GM23338 (cell line): ENCODE data around the gene SCAF4. TPM values are rescaled to one million over a fixed set of nuclear protein-coding genes. Genes with fewer than 3 reads are reported as not detected.
A peak's percentile ranks its signal among the peaks of the same experiment; 100 is the strongest.

Experiments used
- ATAC-seq: fragments of 200-7000 bp; cut with Tn5 transposase; 3 replicates; pipeline ENCODE4 v1.9.1; 2020
- DNase-seq: peaks from one replicate; pipeline ENCODE4 v3.0.0-alpha.2; 2015; ENCODE audit warnings: low spot score
- H2AFZ ChIP-seq: fragments of 200-600 bp; sonication (generic); 2 replicates; pipeline ENCODE4 v1.8.0; 2016; ENCODE audit warnings: antibody characterized with exemption, mild to moderate bottlenecking, moderate library complexity
- H3F3A ChIP-seq: fragments of 200-600 bp; sonication (generic); replicated peaks from 2 replicates; pipeline ENCODE4 v1.8.0; 2017; ENCODE audit warnings: antibody characterized with exemption, mixed run types, low read depth
- H3K27ac ChIP-seq: fragments of 200-600 bp; sonication (generic); 2 replicates; pipeline ENCODE4 v1.6.1; 2016; ENCODE audit warnings: low read depth
- H3K27me3 ChIP-seq: fragments of 200-600 bp; sonication (generic); 2 replicates; pipeline ENCODE4 v1.8.0; 2016; ENCODE audit warnings: mild to moderate bottlenecking, mixed run types, moderate library complexity; ENCODE audit not compliant: insufficient read depth
- H3K36me3 ChIP-seq: fragments of 200-600 bp; sonication (generic); 2 replicates; pipeline ENCODE4 v1.8.0; 2016; ENCODE audit warnings: mild to moderate bottlenecking; ENCODE audit not compliant: insufficient read depth
- H3K4me1 ChIP-seq: fragments of 200-600 bp; sonication (generic); 2 replicates; pipeline ENCODE4 v1.8.0; 2016; ENCODE audit warnings: mild to moderate bottlenecking, moderate library complexity; ENCODE audit not compliant: insufficient read depth
- H3K4me2 ChIP-seq: fragments of 200-600 bp; sonication (generic); 2 replicates; pipeline ENCODE4 v1.7.1; 2017; ENCODE audit warnings: mixed run types
- H3K4me3 ChIP-seq: fragments of 200-600 bp; sonication (generic); 2 replicates; pipeline ENCODE4 v1.6.1; 2016; ENCODE audit warnings: mixed run types
- H3K79me2 ChIP-seq: fragments of 200-600 bp; sonication (generic); replicated peaks from 2 replicates; pipeline ENCODE4 v1.8.0; 2017; ENCODE audit warnings: mild to moderate bottlenecking; ENCODE audit not compliant: insufficient read depth
- H3K9me2 ChIP-seq: fragments of 200-600 bp; sonication (generic); 2 replicates; pipeline ENCODE4 v1.8.0; 2017; ENCODE audit not compliant: insufficient read depth
- H4K20me1 ChIP-seq: fragments of 200-600 bp; sonication (generic); replicated peaks from 2 replicates; pipeline ENCODE4 v1.8.0; 2017; ENCODE audit warnings: mild to moderate bottlenecking; ENCODE audit not compliant: insufficient read depth
- H3K27ac Mint-ChIP-seq: 2 replicates; pipeline ENCODE4 v1.8.0; 2020; ENCODE audit warnings: inconsistent platforms, mild to moderate bottlenecking, moderate library complexity, mixed read lengths
- H3K27me3 Mint-ChIP-seq: 3 replicates; pipeline ENCODE4 v1.8.0; 2022; ENCODE audit warnings: low read depth, mild to moderate bottlenecking, moderate library complexity, mixed read lengths, inconsistent platforms; ENCODE audit not compliant: insufficient read depth, poor library complexity
- H3K36me3 Mint-ChIP-seq: 3 replicates; pipeline ENCODE4 v1.8.0; 2021; ENCODE audit warnings: low read depth, mild to moderate bottlenecking, inconsistent platforms, moderate library complexity, mixed read lengths
- H3K4me1 Mint-ChIP-seq: 3 replicates; pipeline ENCODE4 v1.8.0; 2020; ENCODE audit warnings: mild to moderate bottlenecking, inconsistent platforms, mixed read lengths
- H3K4me3 Mint-ChIP-seq: 3 replicates; pipeline ENCODE4 v1.8.0; 2021; ENCODE audit warnings: moderate library complexity, mild to moderate bottlenecking, inconsistent platforms, mixed read lengths
- H3K9me3 Mint-ChIP-seq: 3 replicates; pipeline ENCODE4 v1.8.0; 2020; ENCODE audit warnings: moderate library complexity, mild to moderate bottlenecking, inconsistent platforms, mixed read lengths
- CREB1 ChIP-seq: fragments of 250-450 bp; sonication (Bioruptor Pico); IDR thresholded peaks from 2 replicates; pipeline ENCODE4 v1.5.0; 2020; ENCODE audit warnings: low read depth, mild to moderate bottlenecking, moderate library complexity
- CTCF ChIP-seq, 2 experiments: fragments of 200-600 bp in 1 of 2; sonication (generic) in 1 of 2; conservative IDR thresholded peaks; 2 replicates each; pipeline versions ENCODE4 v1.5.1 to v1.6.1; 2016 to 2017; ENCODE audit warnings: antibody characterized with exemption in 2 of 2, low read depth in 2 of 2, mild to moderate bottlenecking in 2 of 2, moderate library complexity in 1 of 2
- EZH2 ChIP-seq: fragments of 200-600 bp; sonication (generic); IDR thresholded peaks from one replicate; pipeline ENCODE4 v1.8.0; 2017; ENCODE audit warnings: antibody characterized with exemption, mild to moderate bottlenecking, low read depth; ENCODE audit not compliant: unreplicated experiment
- EZH2phosphoT487 ChIP-seq: fragments of 200-600 bp; sonication (generic); IDR thresholded peaks from one replicate; pipeline ENCODE4 v1.8.1; 2018; ENCODE audit warnings: antibody characterized with exemption; ENCODE audit not compliant: unreplicated experiment
- JUNB ChIP-seq: IDR thresholded peaks from one replicate; pipeline ENCODE4 v1.6.1; 2016; ENCODE audit warnings: antibody characterized with exemption; ENCODE audit not compliant: unreplicated experiment
- POLR2AphosphoS5 ChIP-seq: IDR thresholded peaks from 2 replicates; pipeline ENCODE4 v1.6.1; 2016; ENCODE audit warnings: antibody characterized with exemption, low read depth
- STAT1 ChIP-seq: IDR thresholded peaks from one replicate; pipeline ENCODE4 v1.6.1; 2016; ENCODE audit warnings: antibody characterized with exemption; ENCODE audit not compliant: unreplicated experiment
- ZNF114 ChIP-seq: fragments of 250-450 bp; sonication (Bioruptor Pico); IDR thresholded peaks from 2 replicates; pipeline ENCODE4 v1.5.0; 2020; ENCODE audit warnings: mild to moderate bottlenecking, moderate library complexity
- ZNF331 ChIP-seq: fragments of 250-450 bp; sonication (Bioruptor Pico); IDR thresholded peaks from 2 replicates; pipeline ENCODE4 v1.5.0; 2020; ENCODE audit warnings: low read depth, mild to moderate bottlenecking, moderate library complexity
- ZNF462 ChIP-seq: fragments of 250-450 bp; sonication (Bioruptor Pico); IDR thresholded peaks from 2 replicates; pipeline ENCODE4 v1.5.0; 2020; ENCODE audit warnings: mild to moderate bottlenecking, moderate library complexity
- polyA plus RNA-seq: library from polyadenylated mRNA; unstranded; fragments of >200 nt; fragmentation: Nextera tagmentation; extraction: Ambion mirVana; gene quantifications from 2 replicates; pipeline ENCODE4 v1.2.1, GENCODE V29; 2016
- total RNA-seq: library from RNA; depleted of rRNA; stranded (reverse); fragments of >200 nt; shearing (Covaris generic); gene quantifications from 2 replicates; pipeline ENCODE4 v1.2.3, GENCODE V29; 2014
- TF ChIP-seq, protein P1 (sequence below): IDR thresholded peaks from 2 replicates; pipeline ENCODE4 v1.6.1; 2016; ENCODE audit warnings: antibody characterized with exemption

The SCAF4 gene
- total and polyA plus RNA-seq, 2 experiments from 2014 or later: 29.7 to 45.8 TPM

DNA sequence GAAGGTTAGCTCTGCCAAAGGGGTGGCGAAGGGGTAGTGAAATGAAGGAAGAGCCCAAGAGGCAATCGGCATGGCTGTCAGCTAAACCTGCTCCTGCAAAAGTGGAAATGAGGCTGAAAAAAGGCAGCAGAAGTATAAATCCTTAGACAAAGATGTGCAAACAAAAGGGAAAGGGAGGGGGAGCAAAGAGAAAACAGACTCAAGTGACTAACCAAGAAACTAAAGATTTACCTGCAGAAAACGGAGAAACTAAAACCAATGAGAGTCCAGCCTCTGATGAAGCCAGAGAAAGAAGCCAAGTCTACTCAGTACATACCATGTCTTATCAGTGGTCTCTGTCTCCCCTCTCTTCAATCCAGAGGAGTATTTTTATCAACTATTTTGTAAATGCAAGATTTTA, 25.4 kb downstream of the SCAF4 start:
- no peak overlapping the region for H3K4me3 ChIP-seq
- Mint-ChIP-seq H3K27ac (0 out of 2 replicates have a peak overlapping the region, but pooled peaks have one; percentile 5), H3K36me3 (peaks cover 27% of the 10 kb centered on the region; the same call in 2 of the 3 replicates), H3K4me3 (no peak overlapping the region), H3K4me1 (peaks cover 25% of the 10 kb centered on the region), H3K9me3 (no peaks in the 10 kb centered on the region), H3K27me3 (no peaks in the 10 kb centered on the region)
- peaks cover 71% of the 10 kb centered on the region for H4K20me1 ChIP-seq
- TF ChIP-seq EZH2phosphoT487 (no peak), POLR2AphosphoS5 (no peak)
- peaks cover 17% of the 10 kb centered on the region; the same call in 1 of the 2 replicates for H3K36me3 ChIP-seq
- H3K79me2 ChIP-seq: peaks cover 99% of the 10 kb centered on the region
- H3K4me1 ChIP-seq: peaks cover 25% of the 10 kb centered on the region
- ATAC-seq (peak; percentile 40), DNase-seq (no peak)
- no peaks in the 10 kb centered on the region for H3F3A ChIP-seq
- no peaks in the 10 kb centered on the region for H3K27me3 ChIP-seq
- 0 out of 2 replicates have a peak overlapping the region, but pooled peaks have one; percentile 17 for H3K4me2 ChIP-seq
- no peak overlapping the region for H2AFZ ChIP-seq
- peak overlapping the region; percentile 52; the same call in 1 of the 2 replicates for H3K27ac ChIP-seq
- H3K9me2 ChIP-seq: no peaks in the 10 kb centered on the region

DNA sequence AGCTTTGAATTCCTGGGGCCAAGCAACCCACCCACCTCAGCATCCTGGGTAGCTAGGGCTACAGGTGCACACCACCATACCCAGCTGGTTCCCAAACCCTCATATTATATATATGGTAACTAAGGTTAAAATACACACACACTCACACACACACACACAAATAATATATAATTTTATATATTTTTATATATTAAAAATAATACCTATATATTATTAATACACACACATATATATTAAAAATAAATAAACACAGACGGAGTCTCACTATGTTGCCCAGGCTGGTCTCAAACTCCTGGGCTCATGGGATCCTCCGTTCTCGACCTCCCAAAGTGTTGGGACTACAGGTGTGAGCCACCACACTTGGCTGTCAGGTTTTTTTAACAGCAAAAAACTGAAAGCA, 31.9 kb downstream of the SCAF4 start:
- peaks cover 47% of the 10 kb centered on the region for H3K79me2 ChIP-seq
- peaks cover 79% of the 10 kb centered on the region for H3K36me3 Mint-ChIP-seq
- TF ChIP-seq, protein P1, sequence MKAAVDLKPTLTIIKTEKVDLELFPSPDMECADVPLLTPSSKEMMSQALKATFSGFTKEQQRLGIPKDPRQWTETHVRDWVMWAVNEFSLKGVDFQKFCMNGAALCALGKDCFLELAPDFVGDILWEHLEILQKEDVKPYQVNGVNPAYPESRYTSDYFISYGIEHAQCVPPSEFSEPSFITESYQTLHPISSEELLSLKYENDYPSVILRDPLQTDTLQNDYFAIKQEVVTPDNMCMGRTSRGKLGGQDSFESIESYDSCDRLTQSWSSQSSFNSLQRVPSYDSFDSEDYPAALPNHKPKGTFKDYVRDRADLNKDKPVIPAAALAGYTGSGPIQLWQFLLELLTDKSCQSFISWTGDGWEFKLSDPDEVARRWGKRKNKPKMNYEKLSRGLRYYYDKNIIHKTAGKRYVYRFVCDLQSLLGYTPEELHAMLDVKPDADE: no peak
- TF ChIP-seq ZNF114 (CRISPR knock-in tag) (no peak), CTCF (conservative IDR thresholded peaks at IDR 0.05; ENCODE audit: low read depth in 2 of 2) (no peak), JUNB (no peak), EZH2phosphoT487 (no peak), EZH2 (no peak), ZNF462 (CRISPR knock-in tag) (no peak), CREB1 (CRISPR knock-in tag) (no peak), ZNF331 (CRISPR knock-in tag) (no peak), STAT1 (no peak)

More for the DNA sequence above, 31.9 kb downstream of the SCAF4 start:
- H3K9me2 ChIP-seq: no peaks in the 10 kb centered on the region
- H3K4me2 ChIP-seq: no peak overlapping the region
- H3K27ac ChIP-seq: no peak overlapping the region
- ATAC-seq: no peak
- no peaks in the 10 kb centered on the region for H3F3A ChIP-seq
- H4K20me1 ChIP-seq: peaks cover 23% of the 10 kb centered on the region
- H3K9me3 Mint-ChIP-seq: no peaks in the 10 kb centered on the region
- H3K4me3 Mint-ChIP-seq: no peak overlapping the region
- H3K27ac Mint-ChIP-seq: no peak overlapping the region
- no peaks in the 10 kb centered on the region for H3K27me3 Mint-ChIP-seq
- H3K4me1 Mint-ChIP-seq: no peaks in the 10 kb centered on the region
- DNase-seq: no peak
- H3K4me3 ChIP-seq: no peak overlapping the region
- H2AFZ ChIP-seq: no peak overlapping the region
- H3K36me3 ChIP-seq: peaks cover 67% of the 10 kb centered on the region
- H3K27me3 ChIP-seq: no peaks in the 10 kb centered on the region
- H3K4me1 ChIP-seq: no peaks in the 10 kb centered on the region
